IMR-90 (cell line): ENCODE measurements around the gene DOC2B. TPM values are rescaled to one million over a fixed set of nuclear protein-coding genes. Genes with fewer than 3 reads are reported as not detected.

ENCODE experiments used
- ATAC-seq: fragments of 200-7000 bp; cut with Tn5 transposase; 2 replicates; pipeline ENCODE4 v1.9.1; 2020; ENCODE audit warnings: low read depth, mild to moderate bottlenecking, moderate library complexity
- BruUV-seq: library from RNA; stranded (reverse); fragments of 400-500 nt; replicated peaks from 2 replicates; lab custom pipeline; 2021; lab: Mats Ljungman, UMichigan
- CTCF ChIA-PET: fragments of 300-600 bp; formaldehyde crosslinking; extraction: SDS; loops from one replicate; lab custom pipeline; 2021; ENCODE audit warnings: antibody characterized with exemption; lab: Yijun Ruan, JAX
- POLR2A ChIA-PET: fragments of 300-600 bp; sonication (Branson Sonifier 250); formaldehyde crosslinking; loops from one replicate; lab custom pipeline; 2022; ENCODE audit warnings: antibody characterized with exemption; ENCODE audit not compliant: unreplicated experiment; lab: Charles Lee
- DNase-seq: peaks from one replicate; pipeline ENCODE4 v3.0.0; 2013
- H2AFZ ChIP-seq: replicated peaks from 2 replicates; pipeline ENCODE3; 2013; ENCODE audit warnings: low read length, mild to moderate bottlenecking; ENCODE audit not compliant: poor library complexity
- H2AK5ac ChIP-seq: 2 replicates; pipeline ENCODE4 v1.6.1; 2013; ENCODE audit warnings: low read depth, low read length, inconsistent platforms
- H2AK9ac ChIP-seq: replicated peaks from 2 replicates; pipeline ENCODE3; 2013; ENCODE audit warnings: mild to moderate bottlenecking, low read depth, low read length, moderate library complexity; ENCODE audit not compliant: poor library complexity
- H2BK120ac ChIP-seq: 2 replicates; pipeline ENCODE4 v1.6.1; 2013; ENCODE audit warnings: low read depth, low read length, inconsistent platforms
- H2BK15ac ChIP-seq: 3 replicates; pipeline ENCODE4 v1.6.1; 2013; ENCODE audit warnings: low read depth, low read length, inconsistent platforms
- H2BK20ac ChIP-seq: 2 replicates; pipeline ENCODE4 v1.6.1; 2013; ENCODE audit warnings: low read depth, mild to moderate bottlenecking, inconsistent platforms, low read length, moderate library complexity
- H2BK5ac ChIP-seq: 2 replicates; pipeline ENCODE4 v1.6.1; 2013; ENCODE audit warnings: mild to moderate bottlenecking, low read depth, low read length, inconsistent platforms; ENCODE audit not compliant: poor library complexity, severe bottlenecking
- H3K14ac ChIP-seq: replicated peaks from 2 replicates; pipeline ENCODE4 v1.6.1; 2013; ENCODE audit warnings: low read depth, low read length, inconsistent platforms
- H3K18ac ChIP-seq: 2 replicates; pipeline ENCODE4 v1.6.1; 2013; ENCODE audit warnings: low read depth, low read length, control low read depth
- H3K23ac ChIP-seq: 2 replicates; pipeline ENCODE4 v1.6.1; 2013; ENCODE audit warnings: low read depth, low read length, inconsistent platforms
- H3K27ac ChIP-seq: 2 replicates; pipeline ENCODE4 v1.5.1; 2013; ENCODE audit warnings: mild to moderate bottlenecking, control low read depth, low read length; ENCODE audit not compliant: insufficient read depth
- H3K27me3 ChIP-seq: 2 replicates; pipeline ENCODE4 v1.6.1; 2013; ENCODE audit warnings: low read length; ENCODE audit not compliant: control insufficient read depth, insufficient read depth
- H3K36me3 ChIP-seq: 2 replicates; pipeline ENCODE4 v1.6.1; 2013; ENCODE audit warnings: low read length, mixed read lengths; ENCODE audit not compliant: control insufficient read depth, insufficient read depth
- H3K4ac ChIP-seq: 2 replicates; pipeline ENCODE4 v1.6.1; 2013; ENCODE audit warnings: low read depth, low read length, inconsistent platforms
- H3K4me1 ChIP-seq: 2 replicates; pipeline ENCODE4 v1.6.1; 2013; ENCODE audit warnings: low read length, mixed read lengths; ENCODE audit not compliant: control insufficient read depth, insufficient read depth
- H3K4me2 ChIP-seq: 2 replicates; pipeline ENCODE4 v1.6.1; 2013; ENCODE audit warnings: low read depth, mild to moderate bottlenecking, control low read depth, low read length, moderate library complexity
- H3K4me3 ChIP-seq: 2 replicates; pipeline ENCODE4 v1.5.1; 2013; ENCODE audit warnings: low read depth, mild to moderate bottlenecking, control low read depth, low read length, moderate library complexity; ENCODE audit not compliant: insufficient read depth
- H3K56ac ChIP-seq: 2 replicates; pipeline ENCODE4 v1.6.1; 2013; ENCODE audit warnings: low read length, inconsistent platforms; ENCODE audit not compliant: insufficient read depth; ENCODE audit errors: extremely low read depth
- H3K79me1 ChIP-seq, 2 experiments: 2 replicates each; pipeline ENCODE4 v1.6.1; 2013; ENCODE audit warnings: low read length in 2 of 2, inconsistent platforms in 1 of 2, low read depth in 1 of 2
- H3K9ac ChIP-seq: 2 replicates; pipeline ENCODE4 v1.6.1; 2013; ENCODE audit warnings: low read depth, low read length, control low read depth
- H3K9me1 ChIP-seq: 2 replicates; pipeline ENCODE4 v1.6.1; 2013; ENCODE audit warnings: low read length, inconsistent platforms; ENCODE audit not compliant: insufficient read depth
- H3K9me3 ChIP-seq: 2 replicates; pipeline ENCODE4 v1.6.1; 2013; ENCODE audit warnings: low read length; ENCODE audit not compliant: control insufficient read depth, insufficient read depth
- H4K20me1 ChIP-seq: 2 replicates; pipeline ENCODE4 v1.6.1; 2013; ENCODE audit warnings: low read length, inconsistent platforms; ENCODE audit not compliant: insufficient read depth
- H4K5ac ChIP-seq: 2 replicates; pipeline ENCODE4 v1.6.1; 2013; ENCODE audit warnings: mild to moderate bottlenecking, low read depth, low read length, control low read depth
- H4K8ac ChIP-seq, 2 experiments: 2 replicates each; pipeline ENCODE4 v1.6.1; 2013; ENCODE audit warnings: low read depth in 2 of 2, low read length in 2 of 2, control low read depth in 1 of 2, inconsistent platforms in 1 of 2
- H4K91ac ChIP-seq: 2 replicates; pipeline ENCODE4 v1.6.1; 2013; ENCODE audit warnings: low read depth, low read length, inconsistent platforms; ENCODE audit not compliant: insufficient read depth
- CTCF ChIP-seq: conservative IDR thresholded peaks from 2 replicates; pipeline ENCODE4 v1.5.1; 2012; ENCODE audit warnings: mild to moderate bottlenecking, low read depth, low read length, improper control_type of control experiment
- WGBS, 2 experiments: methylation state at CpG; one replicate each; pipeline versions ENCODE4 v1.1.5 to v1.1.7; 2013; ENCODE audit warnings: missing lambda C conversion rate in 2 of 2; ENCODE audit not compliant: insufficient read length in 1 of 2; ENCODE audit errors: extremely low coverage in 2 of 2; 5-methylcytosine and 5-hydroxymethylcytosine counted together
- dilution Hi-C: fragments of 300-500 bp; cut with HindIII; formaldehyde crosslinking; loops from one replicate; pipeline ENCODE4 v1.14.3; 2018; ENCODE audit warnings: low sequenced_read_pairs; ENCODE audit not compliant: unreplicated experiment
- in situ Hi-C: fragments of 300-500 bp; cut with MboI; formaldehyde crosslinking; loops from 3 replicates; pipeline ENCODE4 v1.14.3; 2019; ENCODE audit warnings: low sequenced_read_pairs, inconsistent platforms, mixed read lengths
- intact Hi-C: fragments of 100-400 bp; cut with micrococcal nuclease; formaldehyde crosslinking; loops from 2 replicates; pipeline ENCODE4 v1.10.0; 2022
- polyA plus RNA-seq, 3 experiments: library from polyadenylated mRNA; depleted of rRNA; stranded (reverse); fragments of >200 nt; gene quantifications; 2 replicates each; pipeline ENCODE4 v1.2.3, GENCODE V29; 2012; ENCODE audit warnings: low replicate concordance in 1 of 3
- total RNA-seq: library from RNA; depleted of rRNA; stranded (reverse); fragments of >200 nt; gene quantifications from 2 replicates; pipeline ENCODE4 v1.2.3, GENCODE V29; 2012

The DOC2B gene
- total and polyA plus RNA-seq, 2 of the 4 experiments (the other 2 are of a cell fraction) = not detected

DNA sequence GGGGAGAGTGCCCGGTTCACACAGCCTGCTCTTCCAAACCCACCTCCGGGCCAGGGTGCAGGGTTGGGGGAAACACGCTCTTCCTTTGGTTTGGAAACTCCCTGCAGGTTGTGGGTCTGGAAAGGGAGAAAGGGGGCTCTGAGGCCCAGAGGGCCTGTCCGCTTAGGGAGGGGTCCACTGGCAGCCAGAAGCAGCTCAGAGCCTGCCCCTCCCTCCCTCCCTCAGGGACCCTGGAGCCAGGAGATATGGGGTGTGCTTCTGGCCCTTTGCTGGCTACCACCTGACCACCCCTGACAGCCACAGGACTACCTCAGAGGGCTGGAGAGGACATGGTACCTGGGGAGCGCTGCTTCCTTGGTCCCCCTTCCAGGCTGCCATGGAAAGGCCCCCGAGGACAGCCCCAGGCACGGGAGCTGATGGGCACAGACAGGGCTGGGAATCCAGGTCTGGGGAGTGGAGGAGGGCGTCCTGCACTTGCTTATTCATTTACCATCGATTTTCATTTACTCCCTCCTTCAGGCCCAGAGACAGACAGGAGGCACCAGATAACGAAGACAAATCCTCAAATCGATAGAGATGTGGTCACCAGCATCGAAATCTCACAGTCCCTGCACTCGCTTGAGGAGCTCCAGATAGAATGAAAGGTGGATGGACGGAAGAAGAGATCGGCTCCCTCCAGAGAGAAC lies 48.4 kb upstream of the DOC2B start:
- no peak overlapping the region for H2AFZ ChIP-seq
- peaks cover 10% of the 10 kb centered on the region; the same call in 1 of the 2 replicates for H3K27me3 ChIP-seq
- dilution Hi-C loops (no loop called here), intact Hi-C loops (no loop called here), in situ Hi-C loops (no loop called here)
- TF ChIP-seq CTCF = no peak
- POLR2A ChIA-PET = no interaction called here
- H3K9ac ChIP-seq = no peak overlapping the region
- no peak overlapping the region for H2BK20ac ChIP-seq
- no peak overlapping the region for H3K4me2 ChIP-seq
- H3K4me1 ChIP-seq = no peaks in the 10 kb centered on the region; the same call in 1 of the 2 replicates
- H2BK15ac ChIP-seq = no peak overlapping the region
- H3K56ac ChIP-seq = no peak overlapping the region
- no peaks in the 10 kb centered on the region for H3K79me1 ChIP-seq
- H2BK5ac ChIP-seq = no peak overlapping the region
- BruUV-seq = no TSS peak
- CTCF ChIA-PET = no interaction called here
- no peak overlapping the region for H4K8ac ChIP-seq
- H2AK5ac ChIP-seq = no peak overlapping the region
- H3K9me1 ChIP-seq = no peaks in the 10 kb centered on the region
- H3K27ac ChIP-seq = no peak overlapping the region
- H3K18ac ChIP-seq = no peak overlapping the region
- no peak for ATAC-seq
- no peak overlapping the region for H3K4ac ChIP-seq
- 70% methylated on average over 3 of the region's 15 CpGs; no CpG with 5 or more reads in 1 of the 2 experiments for WGBS, 2 experiments
- no peaks in the 10 kb centered on the region for H3K36me3 ChIP-seq
- no peak overlapping the region for H2BK120ac ChIP-seq
- H3K23ac ChIP-seq = no peak overlapping the region
- no peak overlapping the region for H3K4me3 ChIP-seq
- H4K5ac ChIP-seq = no peak overlapping the region
- H3K14ac ChIP-seq = no peak overlapping the region
- H2AK9ac ChIP-seq = no peak overlapping the region
- no peak for DNase-seq
- no peaks in the 10 kb centered on the region for H3K9me3 ChIP-seq
- no peak overlapping the region for H4K91ac ChIP-seq
- H4K20me1 ChIP-seq = no peaks in the 10 kb centered on the region
